Lung (tissue), 12 donors: Measurements from ENCODE around the gene BEST2. TPM values are rescaled to one million over a fixed set of nuclear protein-coding genes. Genes with fewer than 3 reads are reported as not detected.
"Not testable (repeated sequence)": the region's sequence is repeated elsewhere in the genome, so short reads cannot be mapped to it uniquely, and the experiment has no call there.

Experiments
- ATAC-seq: fragments of 200-7000 bp; cut with Tn5 transposase; one replicate; pipeline ENCODE4 v1.9.1; 2020; ENCODE audit warnings: moderate number of reproducible peaks; ENCODE audit not compliant: insufficient read depth, low FRiP score
- DNase-seq, 3 donors: peaks; one replicate each; pipeline ENCODE4 v3.0.0-alpha.2; 2013 to 2017
- H3K27ac ChIP-seq, 2 donors: one replicate each; pipeline ENCODE4 v1.5.1; 2013; ENCODE audit warnings: mild to moderate bottlenecking in 2 of 2, moderate library complexity in 2 of 2, control low read depth in 1 of 2, inconsistent platforms in 1 of 2, low read depth in 1 of 2, low read length in 1 of 2
- H3K27me3 ChIP-seq, 3 donors: one replicate each; pipeline ENCODE4 v1.5.1; 2013; ENCODE audit warnings: low read length in 2 of 3; ENCODE audit not compliant: control insufficient read depth in 3 of 3, insufficient read depth in 3 of 3
- H3K36me3 ChIP-seq, 4 donors: one replicate each; pipeline ENCODE4 v1.5.1; 2013; ENCODE audit warnings: low read length in 4 of 4, mild to moderate bottlenecking in 1 of 4, moderate library complexity in 1 of 4; ENCODE audit not compliant: control insufficient read depth in 4 of 4, insufficient read depth in 4 of 4
- H3K4me1 ChIP-seq, 5 donors: one replicate each; pipeline ENCODE4 v1.5.1; 2013; ENCODE audit warnings: low read length in 5 of 5, mild to moderate bottlenecking in 2 of 5, moderate library complexity in 1 of 5; ENCODE audit not compliant: control insufficient read depth in 5 of 5, insufficient read depth in 5 of 5
- H3K4me3 ChIP-seq: one replicate; pipeline ENCODE4 v1.5.1; 2013; ENCODE audit warnings: mild to moderate bottlenecking, control low read depth, moderate library complexity
- H3K9ac ChIP-seq, 2 donors: one replicate each; pipeline ENCODE4 v1.5.1; 2013; ENCODE audit warnings: low read length in 2 of 2, control low read depth in 1 of 2; ENCODE audit not compliant: insufficient read depth in 1 of 2
- H3K9me3 ChIP-seq, 4 donors: one replicate each; pipeline ENCODE4 v1.5.1; 2013; ENCODE audit warnings: low read length in 3 of 4, mild to moderate bottlenecking in 1 of 4, moderate library complexity in 1 of 4; ENCODE audit not compliant: control insufficient read depth in 4 of 4, insufficient read depth in 3 of 4
- WGBS, 2 donors: extraction: QIAGEN DNeasy Blood & Tissue Kit; methylation state at CpG; one replicate each; pipeline ENCODE4 v1.1.7; 2013; 5-methylcytosine and 5-hydroxymethylcytosine counted together
- polyA plus RNA-seq, 2 donors: library from polyadenylated mRNA; stranded (reverse); fragments of 200-250 nt; gene quantifications; one replicate each; pipeline ENCODE4 v1.2.1, GENCODE V29; 2013
- total RNA-seq, 2 donors: library from RNA; depleted of rRNA in 1 of 2; stranded (reverse); fragments of >200 nt in 1 of 2; gene quantifications; one replicate each; pipeline ENCODE4 v1.2.1, GENCODE V29; 2014 to 2021
- TF ChIP-seq, protein P1 (sequence below): IDR thresholded peaks from 2 replicates; pipeline ENCODE4 v1.5.1; 2012; ENCODE audit warnings: mild to moderate bottlenecking; ENCODE audit errors: control extremely low read depth, extremely low read depth
- donor health status: control.
- donor health status: control.
- donor health status: Bipolar disorder and iron deficiency.
- donor health status: healthy.
- donor health status: DM: yes; HTN: yes; CAD: no.

Gene BEST2
- total and polyA plus RNA-seq, 4 donors: 0.02 TPM; not detected in 3

DNA sequence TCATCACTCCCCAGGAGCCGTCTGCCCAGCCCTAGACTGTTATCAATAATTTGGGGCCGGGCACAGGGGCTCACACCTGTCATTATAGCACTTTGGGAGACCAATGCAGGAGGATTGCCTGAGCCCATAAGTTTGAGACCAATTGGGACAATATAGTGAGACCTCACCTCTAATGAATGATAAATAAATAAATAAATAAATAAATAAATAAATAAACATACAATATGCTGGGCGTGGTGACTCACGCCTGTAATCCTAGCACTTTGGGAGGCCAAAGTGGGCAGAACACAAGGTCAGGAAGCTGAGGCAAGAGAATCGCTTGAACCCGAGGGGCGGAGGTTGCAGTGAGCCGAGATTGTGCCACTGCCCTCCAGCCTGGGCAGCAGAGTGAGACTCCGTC, 38.3 kb upstream of the BEST2 start:
- not testable (repeated sequence) for H3K9ac ChIP-seq, H3K9me3 ChIP-seq, H3K27me3 ChIP-seq, H3K27ac ChIP-seq, H3K4me3 ChIP-seq, H3K4me1 ChIP-seq, ATAC-seq, DNase-seq
- WGBS, 2 donors: 93 to 98% methylated on average over 9 of the region's 9 CpGs
- H3K36me3 ChIP-seq: peaks cover 18 to 56% (median 54%) of the 10 kb centered on the region in 4 donors

DNA sequence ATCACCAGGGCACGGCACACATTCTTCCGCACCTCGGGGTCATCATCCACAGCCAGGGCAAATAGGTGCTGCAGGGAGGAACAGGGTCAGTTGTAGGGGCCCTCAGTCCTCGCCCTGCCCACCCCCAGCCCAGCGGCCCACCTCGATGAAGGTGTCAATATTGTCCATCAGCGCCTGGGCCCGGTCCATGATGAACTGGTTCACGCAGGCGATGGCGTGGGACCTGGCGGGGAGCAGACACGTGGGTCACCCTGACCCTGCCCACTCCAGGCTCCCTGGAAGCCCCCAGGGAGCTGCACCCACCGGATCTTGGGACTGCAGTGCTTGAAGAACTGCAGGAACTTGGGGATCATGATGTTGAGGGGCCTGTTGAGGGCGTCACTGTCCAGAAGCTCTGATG, 36.5 kb upstream of the BEST2 start:
- no peak overlapping the region for H3K9ac ChIP-seq
- peaks cover 0 to 3% (median under 1%) of the 10 kb centered on the region in 5 donors for H3K4me1 ChIP-seq
- DNase-seq (no peak), ATAC-seq (no peak)
- H3K27ac ChIP-seq: no peak overlapping the region
- H3K9me3 ChIP-seq: no peaks in the 10 kb centered on the region
- 95 to 96% methylated on average over 15 of the region's 15 CpGs for WGBS, 2 donors
- no peak overlapping the region for H3K4me3 ChIP-seq
- H3K36me3 ChIP-seq: peaks cover 7 to 59% (median 55%) of the 10 kb centered on the region in 4 donors
- TF ChIP-seq, protein P1, sequence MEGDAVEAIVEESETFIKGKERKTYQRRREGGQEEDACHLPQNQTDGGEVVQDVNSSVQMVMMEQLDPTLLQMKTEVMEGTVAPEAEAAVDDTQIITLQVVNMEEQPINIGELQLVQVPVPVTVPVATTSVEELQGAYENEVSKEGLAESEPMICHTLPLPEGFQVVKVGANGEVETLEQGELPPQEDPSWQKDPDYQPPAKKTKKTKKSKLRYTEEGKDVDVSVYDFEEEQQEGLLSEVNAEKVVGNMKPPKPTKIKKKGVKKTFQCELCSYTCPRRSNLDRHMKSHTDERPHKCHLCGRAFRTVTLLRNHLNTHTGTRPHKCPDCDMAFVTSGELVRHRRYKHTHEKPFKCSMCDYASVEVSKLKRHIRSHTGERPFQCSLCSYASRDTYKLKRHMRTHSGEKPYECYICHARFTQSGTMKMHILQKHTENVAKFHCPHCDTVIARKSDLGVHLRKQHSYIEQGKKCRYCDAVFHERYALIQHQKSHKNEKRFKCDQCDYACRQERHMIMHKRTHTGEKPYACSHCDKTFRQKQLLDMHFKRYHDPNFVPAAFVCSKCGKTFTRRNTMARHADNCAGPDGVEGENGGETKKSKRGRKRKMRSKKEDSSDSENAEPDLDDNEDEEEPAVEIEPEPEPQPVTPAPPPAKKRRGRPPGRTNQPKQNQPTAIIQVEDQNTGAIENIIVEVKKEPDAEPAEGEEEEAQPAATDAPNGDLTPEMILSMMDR: no peak
- no peaks in the 10 kb centered on the region for H3K27me3 ChIP-seq

DNA sequence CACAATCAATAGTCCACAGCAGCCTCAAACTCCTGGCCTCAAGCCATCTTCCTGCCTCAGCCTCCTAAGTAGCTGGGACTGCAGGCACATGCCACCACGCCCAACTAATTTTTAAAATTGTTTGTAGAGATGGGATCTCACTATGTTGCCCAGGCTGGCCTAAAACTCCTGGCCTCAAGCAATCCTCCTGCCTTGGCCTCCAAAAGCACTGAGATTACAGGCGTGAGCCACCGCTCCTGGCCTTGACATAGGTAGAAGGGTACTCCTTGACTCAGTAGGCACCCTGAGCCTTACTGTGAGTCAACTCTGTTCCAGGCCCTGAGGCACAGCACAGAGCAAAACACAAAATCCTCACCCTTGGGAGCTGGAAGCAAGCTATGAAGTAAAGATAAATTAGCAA, 35.7 kb upstream of the BEST2 start:
- DNase-seq: no peak
- H3K36me3 ChIP-seq: peaks cover 5 to 52% (median 49%) of the 10 kb centered on the region in 4 donors
- no peak overlapping the region for H3K27ac ChIP-seq
- ATAC-seq: no peak
- no peaks in the 10 kb centered on the region for H3K27me3 ChIP-seq
- 95 to 100% methylated on average over 3 of the region's 3 CpGs for WGBS, 2 donors
- H3K9ac ChIP-seq: no peak overlapping the region
- no peaks in the 10 kb centered on the region for H3K9me3 ChIP-seq
- peaks cover 0 to 11% (median 6%) of the 10 kb centered on the region in 5 donors for H3K4me1 ChIP-seq
- no peak overlapping the region for H3K4me3 ChIP-seq
- TF ChIP-seq, protein P1: no peak

DNA sequence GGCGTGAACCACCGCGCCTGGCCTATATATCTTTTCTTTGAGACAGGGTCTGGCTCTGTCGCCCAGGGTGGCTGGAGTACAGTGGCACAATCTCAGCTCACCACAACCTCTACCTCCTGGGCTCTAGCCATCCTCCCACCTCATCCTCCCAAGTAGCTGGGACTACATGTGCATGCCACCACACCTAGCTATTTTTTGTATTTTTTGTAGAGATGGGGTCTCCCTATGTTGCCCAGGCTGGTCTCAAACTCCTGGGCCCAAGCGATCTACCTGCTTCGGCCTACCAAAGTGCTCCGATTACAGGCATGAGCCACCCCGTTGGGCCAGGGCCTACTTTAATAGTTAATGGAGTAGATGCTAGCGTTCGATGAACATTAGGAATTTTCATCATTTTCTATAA, 31.3 kb upstream of the BEST2 start:
- peak overlapping the region; percentile 30 to 49 for H3K9ac ChIP-seq
- no peaks in the 10 kb centered on the region for H3K27me3 ChIP-seq
- H3K36me3 ChIP-seq: peaks cover 0 to 25% (median 19%) of the 10 kb centered on the region in 4 donors
- WGBS, 2 donors: 90 to 91% methylated on average over 10 of the region's 10 CpGs
- DNase-seq (no peak), ATAC-seq (no peak)
- TF ChIP-seq, protein P1: no peak
- no peak overlapping the region for H3K27ac ChIP-seq
- H3K4me3 ChIP-seq: no peak overlapping the region
- H3K4me1 ChIP-seq: peaks cover 0 to 25% (median 10%) of the 10 kb centered on the region in 5 donors
- no peaks in the 10 kb centered on the region for H3K9me3 ChIP-seq
